HUES64 (cell line): ENCODE results near the gene CLDN6.

ENCODE experiments used
- H3K27ac ChIP-seq: 2 replicates; pipeline ENCODE4 v1.7.0; 2013; ENCODE audit warnings: low read depth, low read length, inconsistent platforms
- H3K27me3 ChIP-seq: 2 replicates; pipeline ENCODE4 v1.6.1; 2013; ENCODE audit warnings: mild to moderate bottlenecking, low read length; ENCODE audit not compliant: insufficient read depth
- H3K36me3 ChIP-seq: 2 replicates; pipeline ENCODE4 v1.6.1; 2013; ENCODE audit warnings: mild to moderate bottlenecking, low read length; ENCODE audit not compliant: insufficient read depth
- H3K4me1 ChIP-seq: 2 replicates; pipeline ENCODE4 v1.6.1; 2013; ENCODE audit warnings: mild to moderate bottlenecking, low read length, moderate library complexity; ENCODE audit not compliant: insufficient read depth
- H3K4me3 ChIP-seq: 2 replicates; pipeline ENCODE4 v1.5.1; 2013; ENCODE audit warnings: mild to moderate bottlenecking, low read length, moderate library complexity
- H3K9ac ChIP-seq: 2 replicates; pipeline ENCODE4 v1.6.1; 2013; ENCODE audit warnings: mild to moderate bottlenecking, low read depth, low read length
- H3K9me3 ChIP-seq: 2 replicates; pipeline ENCODE4 v1.6.1; 2013; ENCODE audit warnings: low read depth, low read length; ENCODE audit not compliant: insufficient read depth
- WGBS: fragments of 150-250, 120-280 bp; methylation state at CpG from one replicate; pipeline ENCODE4 v1.1.7; 2013; ENCODE audit warnings: missing lambda C conversion rate; 5-methylcytosine and 5-hydroxymethylcytosine counted together

Gene CLDN6

DNA sequence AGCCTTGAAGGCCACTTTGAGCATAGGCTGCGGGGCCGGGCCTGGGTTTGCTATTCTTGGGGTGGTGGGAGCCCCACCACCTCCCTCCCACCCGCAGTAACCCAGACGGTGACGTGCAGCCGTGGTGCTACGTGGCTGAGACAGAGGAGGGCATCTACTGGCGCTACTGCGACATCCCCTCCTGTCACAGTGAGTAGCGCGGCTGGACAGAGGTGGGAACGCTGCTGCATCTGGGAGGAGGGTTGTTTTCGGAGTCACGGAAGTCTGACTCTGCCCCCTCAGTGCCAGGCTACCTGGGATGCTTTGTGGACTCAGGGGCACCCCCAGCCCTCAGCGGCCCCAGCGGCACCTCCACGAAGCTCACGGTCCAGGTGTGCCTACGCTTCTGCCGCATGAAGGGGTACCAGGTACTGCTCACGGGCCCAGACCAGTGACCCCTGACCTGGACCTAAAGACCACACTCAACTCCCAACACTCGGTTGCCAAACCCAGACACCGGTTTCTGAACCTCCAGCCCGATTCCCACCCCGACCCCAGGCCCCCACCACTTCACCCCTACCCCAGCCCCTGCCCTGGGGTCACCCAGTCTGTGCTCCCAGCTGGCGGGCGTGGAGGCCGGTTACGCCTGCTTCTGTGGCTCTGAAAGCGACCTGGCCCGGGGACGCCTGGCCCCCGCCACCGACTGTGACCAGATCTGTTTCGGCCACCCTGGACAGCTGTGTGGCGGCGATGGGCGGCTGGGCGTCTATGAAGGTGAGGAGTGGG, 51.8 kb downstream of the CLDN6 start:
- 94% methylated on average over 38 of the region's 39 CpGs for WGBS
- Histone ChIP-seq H3K4me1 (peaks cover 7% of the 10 kb centered on the region), H3K4me3 (no peak overlapping the region), H3K27me3 (peaks cover 40% of the 10 kb centered on the region), H3K36me3 (no peaks in the 10 kb centered on the region), H3K27ac (no peak overlapping the region), H3K9me3 (no peaks in the 10 kb centered on the region), H3K9ac (no peak overlapping the region)
